Hematopoietic multipotent progenitor cell treated with erythropoietin and hydrocortisone succinate and interleukin-3 and kit ligand, for 6 days (in vitro differentiated cells): Measurements from ENCODE around the gene PTGES2.
"Not testable (repeated sequence)": the region's sequence is repeated elsewhere in the genome, so short reads cannot be mapped to it uniquely, and the experiment has no call there.

Experiments used
- DNase-seq: peaks from one replicate; pipeline ENCODE4 v3.0.0-alpha.2; 2015

PTGES2 gene

DNA sequence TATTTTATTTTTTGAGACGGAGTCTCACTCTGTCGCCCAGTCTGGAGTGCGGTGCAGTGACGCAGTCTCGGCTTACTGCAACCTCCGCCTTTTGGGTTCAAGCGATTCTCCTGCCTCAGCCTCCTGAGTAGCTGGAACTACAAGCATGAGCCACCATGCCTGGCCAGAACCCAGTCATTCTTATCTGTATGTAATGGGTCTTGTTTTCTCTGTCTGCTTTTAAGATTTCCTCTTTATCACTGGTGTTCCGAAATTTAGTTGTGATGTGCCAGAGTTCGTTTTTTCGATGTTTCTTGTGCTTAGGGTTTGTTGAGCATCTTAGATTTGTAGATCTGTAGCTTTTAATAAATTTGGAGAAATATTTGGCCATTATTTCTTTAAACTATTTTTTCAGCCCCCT is 40.3 kb downstream of the PTGES2 start:
- DNase-seq: peak; percentile 55

DNA sequence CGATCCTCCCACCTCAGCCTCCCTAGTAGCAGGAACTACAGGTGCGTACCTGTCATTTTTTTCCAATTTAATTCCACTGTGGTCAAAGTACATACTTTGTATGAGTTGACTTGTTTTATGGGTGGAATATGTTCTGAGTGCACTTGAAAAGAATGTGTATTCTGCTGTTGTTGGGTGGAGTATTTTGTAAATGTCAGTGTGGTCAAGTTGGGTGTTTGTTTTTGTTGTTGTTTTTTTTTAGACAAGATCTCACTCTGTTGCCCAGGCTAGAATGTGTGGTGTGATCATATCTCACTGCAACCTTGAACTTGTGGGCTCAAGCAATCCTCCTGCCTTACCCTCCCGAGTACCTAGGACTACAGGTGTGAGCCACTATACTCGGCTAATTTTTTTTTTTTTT is 41.6 kb downstream of the PTGES2 start:
- no peak for DNase-seq

DNA sequence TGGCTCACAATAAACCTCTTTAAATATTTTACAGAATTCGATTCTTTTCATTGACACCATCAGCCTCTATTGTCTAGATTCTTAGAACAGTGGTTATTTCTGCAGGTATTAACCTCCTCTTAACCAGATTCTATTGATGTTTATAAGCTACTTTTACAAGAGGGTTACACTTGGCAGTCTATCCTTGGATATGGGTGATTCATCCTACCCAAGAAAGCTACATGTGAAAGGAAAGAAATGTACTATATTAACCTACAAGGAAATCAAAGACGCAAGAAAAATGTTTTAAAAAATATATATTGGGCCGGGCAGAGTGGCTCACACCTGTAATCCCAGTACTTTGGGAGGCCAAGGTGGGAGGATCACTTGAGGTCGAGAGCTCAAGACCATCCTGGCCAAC is 42.8 kb downstream of the PTGES2 start:
- no peak for DNase-seq

DNA sequence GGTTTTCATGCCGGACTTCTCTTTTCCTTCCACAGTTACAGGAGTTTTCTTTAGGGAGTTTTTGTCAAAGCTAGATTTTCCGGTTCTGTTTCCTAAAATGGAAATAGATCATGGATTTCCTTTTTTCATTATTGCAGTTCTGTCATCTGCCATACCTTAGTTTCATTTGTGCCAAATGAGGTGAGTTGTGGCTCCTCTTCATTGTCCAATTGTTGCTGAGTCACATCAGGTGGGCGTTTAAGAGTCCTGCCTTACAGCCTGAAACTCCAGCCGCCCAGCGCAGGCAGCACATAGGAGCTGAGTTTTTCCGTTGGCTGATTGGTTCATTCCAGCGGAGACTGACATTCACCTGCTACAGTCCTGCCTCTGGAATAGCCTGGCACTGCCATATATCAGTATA is 45.4 kb downstream of the PTGES2 start:
- DNase-seq: peak; percentile 61

DNA sequence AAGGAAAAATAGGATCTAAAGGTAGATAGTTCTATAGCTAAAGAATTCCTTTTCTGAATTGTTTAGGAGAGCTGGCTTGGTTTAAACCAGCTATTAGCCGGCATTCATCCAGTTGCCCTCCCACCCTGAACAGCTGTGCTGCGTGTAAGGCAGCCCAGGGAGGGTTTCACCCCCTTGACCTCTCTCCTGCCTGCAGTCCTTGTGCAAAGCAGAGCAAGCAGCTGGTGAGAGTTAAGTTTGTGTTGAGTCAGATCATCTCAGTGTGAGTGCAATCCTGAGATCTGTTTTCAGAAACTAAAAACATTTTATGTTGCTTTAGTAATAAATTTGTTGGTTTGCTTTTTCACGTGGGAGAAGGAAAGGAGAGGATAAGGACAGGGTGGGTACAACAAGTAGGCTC is 46.5 kb downstream of the PTGES2 start:
- DNase-seq: no peak

DNA sequence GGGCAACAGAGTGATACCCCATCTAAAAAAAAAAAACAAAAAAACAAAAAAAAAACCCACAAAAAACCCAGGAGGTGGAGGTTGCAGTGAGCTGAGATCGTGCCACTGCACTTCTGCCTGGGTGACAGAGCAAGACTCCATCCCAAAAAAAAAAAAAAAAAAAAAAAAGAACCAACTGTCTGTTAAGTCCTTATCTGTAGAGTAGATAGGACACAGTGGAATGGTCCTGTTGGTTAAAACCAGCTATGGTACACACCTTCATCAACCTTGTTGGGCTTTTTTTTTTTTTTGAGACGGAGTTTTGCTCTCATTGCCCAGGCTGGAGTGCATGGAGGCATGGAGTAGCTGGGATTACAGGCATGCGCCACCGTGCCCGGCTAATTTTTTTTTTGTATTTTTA is 47.3 kb downstream of the PTGES2 start:
- peak; percentile 71 for DNase-seq

DNA sequence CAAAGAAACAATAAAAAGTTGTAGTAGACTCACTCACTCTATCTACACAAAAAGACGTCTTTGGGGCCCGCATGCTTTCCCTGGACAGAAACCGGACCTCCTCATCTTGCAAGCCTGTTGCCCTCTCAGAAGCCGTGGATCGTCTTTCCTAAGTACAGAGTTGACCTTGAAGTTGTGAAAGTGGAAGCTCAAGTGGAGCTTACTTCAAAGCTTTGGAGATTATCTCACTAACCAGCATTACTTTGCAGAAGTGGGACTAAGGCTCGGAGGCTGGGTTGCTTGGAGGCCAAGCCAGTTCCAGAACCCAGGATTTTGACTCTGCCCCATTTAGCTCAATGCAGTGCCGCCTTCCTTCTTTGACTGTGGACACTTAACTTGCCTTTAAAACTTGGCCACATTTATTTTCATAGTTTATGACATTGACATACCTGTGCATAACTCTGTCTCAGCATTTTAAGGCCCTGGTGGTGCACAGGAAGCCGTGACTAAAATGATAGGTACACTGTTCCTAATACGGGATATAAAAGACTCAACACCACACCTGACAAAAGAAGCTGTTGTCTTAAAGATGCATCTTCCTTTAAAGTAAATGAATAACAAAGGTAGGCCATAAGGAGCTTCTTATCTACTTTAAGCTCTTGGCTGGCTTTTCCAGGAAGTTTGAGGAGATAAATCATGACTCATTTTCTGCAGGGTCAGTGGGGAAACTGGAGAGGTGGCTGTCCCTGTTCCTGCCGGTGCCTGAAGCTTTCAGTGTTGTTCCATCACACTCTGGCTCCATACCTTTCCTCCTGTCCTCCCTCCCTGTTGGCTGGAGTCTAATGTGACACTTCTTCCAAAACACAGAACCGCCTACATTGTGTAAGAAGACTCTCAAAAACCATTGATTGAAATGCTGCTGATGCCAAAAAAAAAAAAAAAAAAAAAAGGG is 48.8 kb downstream of the PTGES2 start:
- peak; percentile 77 for DNase-seq

DNA sequence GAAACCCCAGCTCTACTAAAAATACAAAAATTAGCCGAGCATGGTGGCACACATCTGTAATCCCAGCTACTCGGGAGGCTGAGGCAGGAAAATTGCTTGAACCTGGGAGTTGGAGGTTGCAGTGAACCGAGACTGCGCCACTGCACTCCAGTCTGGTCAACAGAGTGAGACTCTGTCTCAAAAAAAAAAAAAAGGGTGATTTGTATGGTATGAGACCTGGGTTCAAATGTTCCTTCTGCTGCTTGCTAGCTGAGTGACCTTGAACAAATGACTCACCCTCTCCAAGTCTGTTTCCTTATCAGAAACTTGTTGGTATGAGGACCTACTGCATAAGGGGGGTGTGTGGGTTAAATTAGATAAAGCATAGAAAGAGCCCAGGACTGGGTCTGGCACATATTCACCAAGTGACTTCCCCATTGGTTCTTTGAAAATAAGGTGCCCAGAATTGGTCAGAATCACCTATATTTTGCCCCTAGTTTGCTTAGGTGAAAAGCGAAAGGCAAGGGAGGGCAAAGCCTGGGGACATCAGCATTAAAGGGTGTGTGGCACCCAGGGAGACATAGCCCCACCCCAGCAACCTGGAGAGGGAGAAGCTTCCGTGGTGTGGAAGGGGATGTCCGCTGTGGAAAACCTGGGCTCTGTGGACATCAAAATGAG is 49.6 kb downstream of the PTGES2 start:
- peak; percentile 92 for DNase-seq

DNA sequence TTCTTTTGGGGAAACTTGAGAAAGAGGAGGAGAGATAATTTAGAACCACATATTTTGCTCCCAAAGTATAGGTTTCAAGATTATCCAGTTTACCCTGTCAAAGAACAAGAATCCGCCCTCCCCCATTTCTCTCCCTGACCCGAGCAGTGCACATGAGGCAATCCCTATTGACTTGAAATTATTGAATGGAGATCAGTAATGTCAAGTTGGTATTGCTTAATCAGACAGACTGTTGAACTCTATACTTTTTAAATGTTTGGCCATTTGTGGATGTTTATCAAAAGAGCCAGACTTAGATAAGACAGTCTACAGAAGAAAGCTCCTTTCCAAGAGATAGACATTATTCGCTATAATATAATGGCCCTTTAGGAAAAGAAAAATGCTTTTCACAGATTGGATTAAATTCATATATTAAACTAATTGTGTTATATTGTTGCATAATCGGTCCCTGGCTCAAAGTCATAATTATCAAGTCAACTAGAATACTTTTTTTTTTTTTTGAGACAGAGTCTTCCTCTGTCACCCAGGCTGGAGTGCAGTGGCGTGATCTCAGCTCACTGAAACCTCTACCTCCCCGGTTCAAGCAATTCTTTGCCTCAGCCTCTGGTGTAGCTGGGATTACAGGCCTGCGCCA is 54.2 kb downstream of the PTGES2 start:
- peak; percentile 49 for DNase-seq

DNA sequence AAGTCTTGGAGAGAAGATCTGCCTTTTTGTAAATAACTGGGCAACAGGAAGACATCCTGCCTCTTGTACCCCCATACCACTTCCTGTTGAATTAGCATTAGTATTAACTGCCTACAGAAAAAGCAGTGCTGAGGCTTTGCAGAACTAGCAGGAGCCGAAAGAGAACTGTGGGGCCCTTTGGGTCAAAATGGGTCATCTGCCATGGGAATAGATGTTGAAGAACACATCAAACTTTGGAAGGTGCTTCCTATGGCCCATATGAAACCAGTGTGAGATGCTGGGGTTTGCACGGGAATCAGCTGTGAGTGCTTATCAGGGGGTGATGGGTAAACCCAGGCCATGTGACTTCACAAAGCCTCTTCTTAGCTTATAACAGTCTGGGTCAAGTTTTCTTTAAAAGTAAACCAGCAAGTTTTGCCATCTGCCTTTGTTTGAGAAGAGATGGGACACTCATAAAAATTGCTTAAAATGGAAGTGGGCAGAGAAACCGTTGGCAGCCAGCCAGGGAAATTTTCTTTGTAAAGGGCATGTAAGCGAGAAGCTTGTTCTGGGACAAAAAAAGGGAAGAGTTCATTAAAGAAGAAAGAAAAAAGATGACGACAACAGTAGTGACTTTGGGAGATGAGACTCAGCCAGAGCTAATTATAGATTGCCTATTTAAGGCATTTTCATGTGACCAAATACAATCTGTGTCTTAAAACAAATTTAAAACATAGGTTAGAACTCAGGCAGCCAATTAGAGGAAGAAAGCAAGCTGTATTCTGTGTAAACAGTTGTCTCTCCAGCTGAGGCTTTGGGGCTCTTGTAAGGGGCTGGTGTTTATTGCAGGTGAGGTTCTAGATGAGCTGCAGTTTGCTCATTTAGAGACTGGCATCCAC is 55.1 kb downstream of the PTGES2 start:
- peak; percentile 85 for DNase-seq

DNA sequence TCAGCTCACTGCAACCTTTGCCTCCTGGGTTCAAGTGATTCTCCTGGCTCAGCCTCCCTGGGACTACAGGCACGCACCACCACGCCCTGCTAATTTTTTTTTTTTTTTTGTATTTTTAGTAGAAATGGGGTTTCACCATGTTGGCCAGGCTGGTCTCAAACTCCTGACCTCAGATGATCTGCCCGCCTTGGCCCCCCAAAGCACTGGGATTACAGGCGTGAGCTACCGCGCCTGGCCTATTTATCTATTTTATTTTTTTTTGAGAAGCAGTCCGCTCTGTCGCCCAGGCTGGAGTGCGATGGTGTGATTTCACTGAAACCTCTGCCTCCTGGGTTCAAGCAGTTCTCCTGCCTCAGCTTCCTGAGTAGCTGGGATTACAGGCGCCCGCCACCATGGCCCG is 56.1 kb downstream of the PTGES2 start:
- DNase-seq: not testable (repeated sequence)

DNA sequence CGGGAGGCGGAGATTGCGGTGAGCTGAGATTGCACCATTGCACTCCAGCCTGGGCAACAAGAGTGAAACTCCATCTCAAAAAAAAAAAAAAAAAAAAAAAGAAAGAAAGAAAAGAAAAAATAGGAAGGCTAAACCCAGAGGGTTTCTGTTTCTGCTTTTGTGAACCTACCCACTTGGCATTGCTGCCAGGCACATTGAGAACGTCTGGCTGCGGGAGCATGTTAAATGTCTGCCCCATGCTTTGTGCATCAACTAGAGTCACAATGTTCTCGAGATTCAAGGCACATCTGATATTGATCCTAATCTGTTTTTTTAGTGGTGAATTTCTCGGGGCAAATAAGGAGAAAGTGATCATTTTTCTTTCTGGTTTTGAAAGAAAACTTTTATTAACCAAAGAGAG is 56.7 kb downstream of the PTGES2 start:
- no peak for DNase-seq
